Fibroblast of lung (primary cell): ENCODE data around the gene ZNF507.

Experiments used
- EZH2 ChIP-seq: IDR thresholded peaks from 2 replicates; pipeline ENCODE4 v1.5.1; 2012; ENCODE audit warnings: low read length, control low read depth, mild to moderate bottlenecking; ENCODE audit errors: missing control alignments
- TF ChIP-seq, protein P1 (sequence below), 2 donors: IDR thresholded peaks in 1 of 2; conservative IDR thresholded peaks in 1 of 2; 1 replicate in 1 of 2; 2 replicates in 1 of 2; pipeline ENCODE4 v1.5.1; 2011 to 2012; ENCODE audit warnings: low read length in 2 of 2, control low read depth in 1 of 2, inconsistent platforms in 1 of 2, low read depth in 1 of 2, mild to moderate bottlenecking in 1 of 2

GRCh38 chr19:32302778-32303177 is 42.6 kb upstream of the ZNF507 start:
- TF ChIP-seq, protein P1, sequence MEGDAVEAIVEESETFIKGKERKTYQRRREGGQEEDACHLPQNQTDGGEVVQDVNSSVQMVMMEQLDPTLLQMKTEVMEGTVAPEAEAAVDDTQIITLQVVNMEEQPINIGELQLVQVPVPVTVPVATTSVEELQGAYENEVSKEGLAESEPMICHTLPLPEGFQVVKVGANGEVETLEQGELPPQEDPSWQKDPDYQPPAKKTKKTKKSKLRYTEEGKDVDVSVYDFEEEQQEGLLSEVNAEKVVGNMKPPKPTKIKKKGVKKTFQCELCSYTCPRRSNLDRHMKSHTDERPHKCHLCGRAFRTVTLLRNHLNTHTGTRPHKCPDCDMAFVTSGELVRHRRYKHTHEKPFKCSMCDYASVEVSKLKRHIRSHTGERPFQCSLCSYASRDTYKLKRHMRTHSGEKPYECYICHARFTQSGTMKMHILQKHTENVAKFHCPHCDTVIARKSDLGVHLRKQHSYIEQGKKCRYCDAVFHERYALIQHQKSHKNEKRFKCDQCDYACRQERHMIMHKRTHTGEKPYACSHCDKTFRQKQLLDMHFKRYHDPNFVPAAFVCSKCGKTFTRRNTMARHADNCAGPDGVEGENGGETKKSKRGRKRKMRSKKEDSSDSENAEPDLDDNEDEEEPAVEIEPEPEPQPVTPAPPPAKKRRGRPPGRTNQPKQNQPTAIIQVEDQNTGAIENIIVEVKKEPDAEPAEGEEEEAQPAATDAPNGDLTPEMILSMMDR (conservative IDR thresholded peaks at IDR 0.05 in 1 of 2, IDR thresholded peaks at IDR 0.05 in 1 of 2; ENCODE audit: low read depth in 1 of 2, low read length in 2 of 2), result no peak
- TF ChIP-seq EZH2, result no peak
